Effector memory CD4-positive, alpha-beta T cell (primary cell): ENCODE data around the gene PLEKHA6.

Source experiments
- DNase-seq, 3 donors: peaks; one replicate each; pipeline ENCODE4 v3.0.0-alpha.2; 2020
- H3K27ac ChIP-seq: 2 replicates; pipeline ENCODE4 v1.7.0; 2013; ENCODE audit warnings: mild to moderate bottlenecking, low read length, moderate library complexity; ENCODE audit not compliant: insufficient read depth, poor library complexity, severe bottlenecking
- H3K27me3 ChIP-seq: replicated peaks from 2 replicates; pipeline ENCODE4 v1.7.0; 2013; ENCODE audit warnings: mild to moderate bottlenecking, low read length; ENCODE audit not compliant: insufficient read depth, control insufficient read depth, poor library complexity, severe bottlenecking
- H3K36me3 ChIP-seq: 2 replicates; pipeline ENCODE4 v1.7.0; 2013; ENCODE audit warnings: mild to moderate bottlenecking, low read length, moderate library complexity; ENCODE audit not compliant: control insufficient read depth, insufficient read depth
- H3K4me1 ChIP-seq: 2 replicates; pipeline ENCODE4 v1.7.0; 2013; ENCODE audit warnings: low read length, mild to moderate bottlenecking; ENCODE audit not compliant: control insufficient read depth, insufficient read depth, poor library complexity, severe bottlenecking
- H3K4me3 ChIP-seq: 2 replicates; pipeline ENCODE4 v1.7.0; 2013; ENCODE audit warnings: low read length, low read depth, mild to moderate bottlenecking; ENCODE audit not compliant: insufficient read depth, poor library complexity, severe bottlenecking
- H3K9me3 ChIP-seq: 2 replicates; pipeline ENCODE4 v1.7.0; 2013; ENCODE audit warnings: mild to moderate bottlenecking, low read length, moderate library complexity; ENCODE audit not compliant: control insufficient read depth

The PLEKHA6 gene

DNA sequence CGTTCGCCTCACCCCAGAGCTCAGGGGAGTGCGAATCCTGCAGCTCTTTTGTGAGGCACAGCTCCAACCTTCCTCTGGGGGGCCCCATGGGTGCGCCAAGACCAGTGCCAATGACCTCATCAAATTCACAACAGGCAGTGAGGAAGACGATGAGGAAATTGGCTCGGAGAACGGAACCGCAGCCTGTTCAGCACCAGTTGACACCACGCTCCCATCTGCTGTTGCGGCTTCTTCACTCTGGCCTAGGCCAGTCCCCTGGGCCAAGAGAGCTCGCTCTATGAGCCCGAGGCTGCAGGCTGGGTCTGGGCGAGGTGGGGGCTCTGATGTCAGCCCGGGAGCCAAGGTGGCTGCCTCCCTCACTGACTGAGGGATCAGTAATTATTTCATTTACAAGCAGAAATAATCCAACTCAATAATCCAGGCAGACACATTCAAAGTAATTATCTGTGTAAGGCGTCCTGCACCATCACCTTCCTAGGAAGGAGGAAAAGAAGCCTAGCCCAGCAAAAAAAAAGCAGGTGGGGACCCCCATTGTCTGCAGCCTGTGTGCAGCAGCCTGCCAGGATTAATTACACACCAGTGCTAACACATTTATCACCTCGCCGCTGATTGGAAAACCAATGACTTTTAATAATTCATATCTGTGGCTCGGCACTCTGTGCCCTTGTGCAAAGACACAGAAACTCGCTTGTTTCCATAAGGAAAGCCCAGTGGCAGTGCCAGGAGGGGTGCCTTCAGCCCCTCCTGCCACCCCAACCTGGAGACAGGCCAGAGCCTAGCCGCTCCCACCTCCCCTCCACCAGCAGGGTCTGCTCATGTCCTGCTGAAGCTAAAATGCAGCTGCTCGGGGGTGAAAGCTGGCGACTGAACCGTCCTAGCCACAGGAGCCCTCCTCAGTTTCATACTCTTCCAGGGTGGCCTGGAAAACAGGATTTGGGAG is 1.9 kb downstream of the PLEKHA6 start:
- no peaks in the 10 kb centered on the region for H3K9me3 ChIP-seq
- no peaks in the 10 kb centered on the region for H3K27me3 ChIP-seq
- no peak overlapping the region for H3K4me3 ChIP-seq
- no peak overlapping the region for H3K27ac ChIP-seq
- no peak for DNase-seq
- H3K4me1 ChIP-seq = no peaks in the 10 kb centered on the region
- no peaks in the 10 kb centered on the region for H3K36me3 ChIP-seq

DNA sequence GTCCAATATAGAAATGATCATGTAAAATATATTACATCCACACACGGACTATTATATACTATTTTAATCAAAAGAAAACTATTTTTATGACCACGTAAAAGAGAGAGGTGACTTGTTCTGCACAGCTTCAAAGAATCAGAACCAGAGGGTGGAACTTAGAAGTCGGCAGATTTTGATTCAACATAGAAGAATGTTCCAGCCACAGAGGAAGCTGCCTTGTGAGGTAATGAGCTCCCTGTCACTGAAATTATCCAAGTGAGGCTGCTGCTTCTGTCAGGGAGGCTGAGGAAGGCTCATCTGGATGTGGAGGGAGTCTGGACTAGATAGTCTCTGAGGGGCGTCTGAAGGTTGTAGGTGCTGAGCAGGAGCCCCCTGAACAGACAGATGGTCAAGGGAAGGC is 2.7 kb downstream of the PLEKHA6 start:
- H3K4me3 ChIP-seq = no peak overlapping the region
- no peak for DNase-seq
- no peaks in the 10 kb centered on the region for H3K27me3 ChIP-seq
- no peaks in the 10 kb centered on the region for H3K36me3 ChIP-seq
- H3K27ac ChIP-seq = no peak overlapping the region
- no peaks in the 10 kb centered on the region for H3K4me1 ChIP-seq
- H3K9me3 ChIP-seq = no peaks in the 10 kb centered on the region

DNA sequence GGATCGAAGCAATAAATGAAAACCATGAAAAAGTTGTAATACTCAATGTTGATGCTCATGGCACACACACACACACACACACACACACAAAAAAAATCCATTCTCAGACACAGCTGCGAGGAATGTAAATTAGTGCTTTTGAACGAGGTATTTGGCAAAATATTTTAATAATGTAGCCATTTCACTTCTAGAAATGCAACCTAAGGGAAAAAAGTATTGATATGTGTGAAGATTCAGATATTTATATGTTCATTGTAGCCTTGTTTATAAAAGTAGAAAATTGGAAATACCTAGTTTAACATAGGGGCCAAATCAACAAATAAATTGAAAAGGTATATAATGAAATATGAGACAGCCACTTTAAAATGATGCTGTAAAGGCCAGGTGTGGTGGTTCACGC is 3.8 kb downstream of the PLEKHA6 start:
- Histone ChIP-seq H3K27ac (no peak overlapping the region), H3K4me1 (no peaks in the 10 kb centered on the region)

DNA sequence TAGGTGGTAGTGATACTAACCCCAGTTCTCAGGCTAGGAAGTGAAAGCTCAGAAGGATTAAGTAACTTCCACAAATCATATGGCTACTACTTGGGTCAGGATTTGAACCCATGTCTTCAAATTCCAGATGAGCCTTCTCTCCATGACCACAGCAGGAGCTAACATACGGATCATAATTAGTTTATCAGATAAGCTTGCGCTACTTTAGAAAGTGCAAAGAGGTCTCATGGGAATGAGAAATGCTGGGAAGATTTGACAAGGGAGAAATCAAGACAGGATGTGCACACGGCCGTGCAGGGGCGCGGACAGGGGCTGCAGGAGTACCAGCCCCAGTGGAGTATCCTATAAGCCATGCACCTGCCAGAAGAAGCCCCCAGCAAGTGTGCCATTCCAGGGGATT is 5.2 kb downstream of the PLEKHA6 start:
- no peaks in the 10 kb centered on the region for H3K36me3 ChIP-seq
- H3K9me3 ChIP-seq = no peaks in the 10 kb centered on the region
- H3K27me3 ChIP-seq = no peaks in the 10 kb centered on the region
- no peak for DNase-seq
- H3K4me3 ChIP-seq = no peak overlapping the region
- no peak overlapping the region for H3K27ac ChIP-seq
- H3K4me1 ChIP-seq = no peaks in the 10 kb centered on the region

More for the DNA sequence above, 3.8 kb downstream of the PLEKHA6 start:
- H3K36me3 ChIP-seq = no peaks in the 10 kb centered on the region
- no peak for DNase-seq
- no peak overlapping the region for H3K4me3 ChIP-seq
- H3K9me3 ChIP-seq = no peaks in the 10 kb centered on the region
- H3K27me3 ChIP-seq = no peaks in the 10 kb centered on the region

DNA sequence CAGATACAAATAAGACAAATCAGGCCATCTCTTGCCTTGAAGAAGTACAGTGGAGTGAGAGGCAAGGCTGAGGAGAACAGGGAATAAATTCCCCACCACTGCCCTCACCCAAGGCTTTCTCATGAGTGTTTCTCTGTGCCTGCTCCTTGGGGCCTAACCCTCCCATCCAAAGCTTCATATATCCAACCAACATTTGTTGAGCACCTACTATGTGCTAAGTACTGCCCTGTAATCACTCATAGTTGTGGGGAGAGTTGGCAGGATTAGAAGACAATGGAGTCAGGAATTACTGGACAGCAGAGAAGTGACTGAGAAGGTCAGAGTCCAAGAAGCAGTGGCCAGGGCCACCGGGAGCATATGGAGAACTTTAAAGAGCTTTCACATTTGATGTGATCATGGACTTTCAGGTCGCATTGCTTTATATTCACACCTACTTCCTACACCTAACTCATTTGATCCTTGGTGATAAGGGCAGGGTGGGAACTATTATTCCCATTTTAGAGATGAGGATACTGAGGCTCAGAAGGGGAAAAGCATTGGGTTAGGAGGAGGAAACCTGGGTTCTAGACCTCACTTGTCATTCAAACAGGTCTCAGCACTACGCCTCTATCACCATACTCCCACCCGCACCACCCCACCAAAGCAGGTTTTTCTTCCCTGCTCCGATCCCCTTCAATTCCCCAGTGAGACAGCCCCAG is 6.4 kb downstream of the PLEKHA6 start:
- H3K36me3 ChIP-seq = no peaks in the 10 kb centered on the region
- no peaks in the 10 kb centered on the region for H3K9me3 ChIP-seq
- no peaks in the 10 kb centered on the region for H3K4me1 ChIP-seq
- H3K4me3 ChIP-seq = no peak overlapping the region
- H3K27me3 ChIP-seq = no peaks in the 10 kb centered on the region
- no peak overlapping the region for H3K27ac ChIP-seq
- no peak for DNase-seq

DNA sequence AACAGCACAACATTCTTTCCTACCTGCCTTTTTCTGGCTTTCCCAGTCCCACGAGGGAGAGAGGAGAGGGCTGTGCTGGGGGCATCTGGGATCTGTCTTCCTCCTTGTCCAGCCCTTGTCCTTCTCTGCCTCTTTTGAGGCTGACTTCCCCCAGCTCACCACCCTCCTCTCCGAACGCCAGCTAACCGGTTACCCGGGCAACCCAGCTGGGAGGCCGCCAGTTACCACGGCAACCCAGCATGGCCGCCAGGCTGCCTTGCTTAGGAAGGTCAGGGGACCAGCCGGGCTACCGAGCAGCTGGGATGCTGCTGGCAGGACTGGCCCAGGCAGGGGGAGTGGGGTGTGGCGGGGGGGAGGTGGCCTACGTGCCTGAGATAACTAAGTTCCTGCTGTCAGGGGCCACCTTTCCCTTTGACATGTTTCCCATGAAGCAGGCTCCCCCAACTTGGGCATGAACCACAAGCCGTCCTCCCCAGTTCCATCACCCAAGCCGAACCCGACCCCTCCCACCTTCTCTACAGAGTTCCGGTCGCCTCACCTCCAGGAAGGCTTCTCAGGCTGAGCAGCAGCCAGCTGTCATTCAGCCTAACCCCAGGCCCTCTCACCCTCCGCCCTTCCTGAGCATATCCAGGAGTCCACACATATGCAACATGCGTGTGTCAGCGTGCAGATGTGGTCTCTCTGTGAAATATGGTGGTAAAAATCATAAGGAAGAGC is 8.7 kb downstream of the PLEKHA6 start:
- DNase-seq = no peak

DNA sequence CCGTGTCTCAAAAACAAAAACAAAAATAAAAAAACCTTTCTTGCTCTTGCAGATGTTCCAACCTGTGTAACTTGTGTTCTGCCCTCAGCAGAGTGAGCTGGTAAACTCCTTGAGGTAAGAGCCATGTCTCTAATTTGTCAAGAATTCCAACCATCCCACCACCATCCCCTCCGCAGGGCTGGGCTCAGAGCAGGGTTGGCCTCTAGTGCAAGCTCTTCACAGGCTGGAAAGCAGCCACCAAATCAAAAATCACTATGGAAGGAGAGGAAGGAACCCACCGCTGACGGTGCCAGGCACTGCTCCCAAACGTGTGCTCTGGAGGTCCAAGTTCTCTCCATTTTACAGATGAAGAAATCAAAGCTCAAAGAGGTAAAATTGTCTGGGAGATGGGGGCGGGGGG is 9.4 kb downstream of the PLEKHA6 start:
- Histone ChIP-seq H3K4me3 (no peak overlapping the region), H3K27ac (no peak overlapping the region), H3K9me3 (no peaks in the 10 kb centered on the region), H3K36me3 (no peaks in the 10 kb centered on the region), H3K4me1 (no peaks in the 10 kb centered on the region), H3K27me3 (no peaks in the 10 kb centered on the region)
- no peak for DNase-seq

More for the DNA sequence above, 8.7 kb downstream of the PLEKHA6 start:
- Histone ChIP-seq H3K4me1 (no peaks in the 10 kb centered on the region), H3K27me3 (no peaks in the 10 kb centered on the region), H3K36me3 (no peaks in the 10 kb centered on the region), H3K9me3 (no peaks in the 10 kb centered on the region), H3K27ac (no peak overlapping the region), H3K4me3 (no peak overlapping the region)

DNA sequence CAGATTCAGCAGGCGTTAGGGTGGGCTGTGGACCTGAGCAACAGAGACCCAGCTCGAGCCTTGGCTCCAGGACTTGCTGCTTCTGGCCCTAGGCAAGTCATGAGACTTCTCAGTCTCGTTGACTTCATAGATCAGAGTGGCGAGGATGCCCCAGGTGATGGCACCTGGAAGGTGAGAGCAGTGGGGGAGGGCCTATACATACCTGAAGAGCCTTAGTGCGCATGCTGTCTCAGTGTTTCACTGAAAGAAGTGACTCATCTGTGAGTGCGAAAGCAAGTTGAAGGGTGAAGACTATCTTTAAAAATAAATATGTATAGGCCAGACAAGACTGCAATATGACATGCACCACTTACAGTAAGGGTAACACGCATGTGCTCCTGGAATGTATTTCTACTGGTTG is 10.1 kb downstream of the PLEKHA6 start:
- Histone ChIP-seq H3K27me3 (no peaks in the 10 kb centered on the region), H3K27ac (no peak overlapping the region), H3K4me3 (no peak overlapping the region), H3K36me3 (no peaks in the 10 kb centered on the region), H3K4me1 (no peaks in the 10 kb centered on the region), H3K9me3 (no peaks in the 10 kb centered on the region)
- DNase-seq = no peak

DNA sequence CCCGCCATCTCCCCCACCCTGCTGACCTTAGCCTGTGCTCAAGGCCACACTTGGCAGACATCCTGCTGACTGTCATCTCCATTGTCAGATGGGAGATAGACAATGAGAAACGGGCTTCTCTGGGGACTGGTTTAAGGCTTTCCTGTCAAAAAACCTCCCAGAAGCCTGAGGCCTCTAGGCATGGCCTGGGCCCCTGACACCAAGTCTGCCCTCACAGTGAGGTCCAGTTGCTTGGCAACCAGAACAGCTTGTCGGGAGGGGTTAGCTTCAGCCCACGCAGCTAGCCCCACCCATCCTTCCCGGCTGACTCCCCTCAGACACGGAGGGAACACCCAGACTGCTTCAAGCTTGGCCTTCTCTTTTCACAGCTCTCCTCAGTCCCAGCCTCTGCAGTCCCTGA is 11.0 kb downstream of the PLEKHA6 start:
- Histone ChIP-seq H3K4me1 (no peaks in the 10 kb centered on the region), H3K4me3 (no peak overlapping the region), H3K36me3 (no peaks in the 10 kb centered on the region), H3K9me3 (no peaks in the 10 kb centered on the region), H3K27ac (no peak overlapping the region), H3K27me3 (no peaks in the 10 kb centered on the region)
- no peak for DNase-seq

DNA sequence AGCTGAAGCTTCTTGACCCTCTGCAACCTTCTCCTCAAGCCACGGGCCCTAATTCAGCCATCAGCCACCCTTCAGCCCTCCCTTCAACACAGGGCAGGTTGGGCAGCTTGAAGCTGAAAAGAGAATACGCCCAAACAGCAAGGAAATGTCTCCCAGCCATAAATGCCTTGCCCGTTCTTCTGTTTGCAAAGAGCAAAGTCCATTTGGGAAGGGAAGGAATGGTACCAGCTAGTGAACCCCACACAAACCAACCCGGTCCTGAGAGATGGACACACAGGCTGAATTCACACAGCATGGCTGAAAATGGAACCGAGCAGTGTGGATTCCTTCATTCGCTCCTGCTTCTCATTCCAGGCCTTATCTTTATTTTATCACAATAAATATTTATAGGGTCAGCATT is 11.5 kb downstream of the PLEKHA6 start:
- Histone ChIP-seq H3K27me3 (no peaks in the 10 kb centered on the region), H3K4me1 (no peaks in the 10 kb centered on the region), H3K36me3 (no peaks in the 10 kb centered on the region), H3K27ac (no peak overlapping the region), H3K4me3 (no peak overlapping the region), H3K9me3 (no peaks in the 10 kb centered on the region)
- no peak for DNase-seq
